Lower lobe of right lung (tissue), 2 donors: Measurements from ENCODE around the gene LRRC70. TPM values are rescaled to one million over a fixed set of nuclear protein-coding genes. Genes with fewer than 3 reads are reported as not detected.
A peak's percentile ranks its signal among the peaks of the same experiment; 100 is the strongest.

ENCODE experiments used
- ATAC-seq, 2 donors: fragments of 200-7000 bp; cut with Tn5 transposase; one replicate each; pipeline ENCODE4 v1.9.1; 2020 to 2022; ENCODE audit warnings: mild to moderate bottlenecking in 2 of 2, moderate library complexity in 2 of 2
- DNase-seq: peaks from one replicate; pipeline ENCODE4 v3.0.0-alpha.2; 2020
- H3K27ac ChIP-seq: fragments of 200-600 bp; one replicate; pipeline ENCODE4 v1.8.0; 2022
- H3K27me3 ChIP-seq: fragments of 200-600 bp; one replicate; pipeline ENCODE4 v1.8.0; 2022; ENCODE audit warnings: low read depth
- H3K36me3 ChIP-seq: fragments of 200-600 bp; one replicate; pipeline ENCODE4 v1.8.0; 2022; ENCODE audit warnings: mild to moderate bottlenecking
- H3K4me1 ChIP-seq: fragments of 200-600 bp; one replicate; pipeline ENCODE4 v1.8.0; 2022
- H3K4me3 ChIP-seq: fragments of 200-600 bp; one replicate; pipeline ENCODE4 v1.8.0; 2022; ENCODE audit warnings: mild to moderate bottlenecking
- H3K9me3 ChIP-seq: fragments of 200-600 bp; one replicate; pipeline ENCODE4 v1.8.0; 2022
- CTCF ChIP-seq: fragments of 200-600 bp; IDR thresholded peaks from one replicate; pipeline ENCODE4 v1.8.0; 2022; ENCODE audit warnings: antibody characterized with exemption, mild to moderate bottlenecking
- intact Hi-C: fragments of 100-400 bp; cut with DNase I; formaldehyde crosslinking; loops from one replicate; pipeline ENCODE4 v1.11.0; 2022
- total RNA-seq: library from RNA; stranded (reverse); fragmentation: NEBNext Ultra II Directional; extraction: Animal tissue kit (Norgen Biotek cat#: 25700); gene quantifications from one replicate; pipeline ENCODE4 v1.2.1, GENCODE V29; 2021
- donor health status: DM: no; HTN: yes; CAD: no; lungs with severe emphysema.

Gene LRRC70
- total RNA-seq, 1 donor from 2014 or later = 1.1 TPM

GRCh38 chr5:62575066-62575465 lies 3.6 kb upstream of the LRRC70 start:
- TF ChIP-seq CTCF = no peak
- no peaks in the 10 kb centered on the region for H3K36me3 ChIP-seq
- no peak overlapping the region for H3K27ac ChIP-seq
- no peaks in the 10 kb centered on the region for H3K4me1 ChIP-seq
- no peak overlapping the region for H3K4me3 ChIP-seq
- intact Hi-C loops = no loop called here
- DNase-seq (no peak), ATAC-seq (no peak)
- H3K9me3 ChIP-seq = no peaks in the 10 kb centered on the region
- H3K27me3 ChIP-seq = no peaks in the 10 kb centered on the region

- H3K36me3 ChIP-seq = no peaks in the 10 kb centered on the region
Observed at GRCh38 chr5:62575489-62575888, 3.1 kb upstream of the LRRC70 start.

GRCh38 chr5:62576570-62577170 lies 1.9 kb upstream of the LRRC70 start:
- DNase-seq (no peak), ATAC-seq (no peak)
- intact Hi-C loops = no loop called here
- Histone ChIP-seq H3K36me3 (no peaks in the 10 kb centered on the region), H3K9me3 (no peaks in the 10 kb centered on the region), H3K27me3 (no peaks in the 10 kb centered on the region), H3K27ac (no peak overlapping the region), H3K4me3 (no peak overlapping the region), H3K4me1 (no peaks in the 10 kb centered on the region)
- no peak for TF ChIP-seq CTCF

More at GRCh38 chr5:62575489-62575888, 3.1 kb upstream of the LRRC70 start:
- intact Hi-C loops = no loop called here
- DNase-seq = no peak
- Histone ChIP-seq H3K4me1 (no peaks in the 10 kb centered on the region), H3K27ac (no peak overlapping the region), H3K4me3 (no peak overlapping the region), H3K27me3 (no peaks in the 10 kb centered on the region), H3K9me3 (no peaks in the 10 kb centered on the region)
- no peak for ATAC-seq
- TF ChIP-seq CTCF = no peak

GRCh38 chr5:62577488-62577887 lies 1.1 kb upstream of the LRRC70 start:
- H3K4me1 ChIP-seq = no peaks in the 10 kb centered on the region
- DNase-seq (no peak), ATAC-seq (no peak)
- no peaks in the 10 kb centered on the region for H3K27me3 ChIP-seq
- intact Hi-C loops = no loop called here
- H3K36me3 ChIP-seq = no peaks in the 10 kb centered on the region
- H3K9me3 ChIP-seq = no peaks in the 10 kb centered on the region
- no peak overlapping the region for H3K4me3 ChIP-seq
- H3K27ac ChIP-seq = no peak overlapping the region
- TF ChIP-seq CTCF = no peak

GRCh38 chr5:62579761-62580160 lies 1.1 kb downstream of the LRRC70 start:
- intact Hi-C loops = no loop called here
- no peak for TF ChIP-seq CTCF

More at GRCh38 chr5:62579761-62580160, 1.1 kb downstream of the LRRC70 start:
- Histone ChIP-seq H3K36me3 (no peaks in the 10 kb centered on the region), H3K9me3 (no peaks in the 10 kb centered on the region), H3K27ac (no peak overlapping the region), H3K4me3 (peak overlapping the region; percentile 20), H3K4me1 (no peaks in the 10 kb centered on the region), H3K27me3 (no peaks in the 10 kb centered on the region)
- ATAC-seq (no peak), DNase-seq (no peak)
